ENCODE measurements around the gene ABCC8.

ABCC8 gene

DNA sequence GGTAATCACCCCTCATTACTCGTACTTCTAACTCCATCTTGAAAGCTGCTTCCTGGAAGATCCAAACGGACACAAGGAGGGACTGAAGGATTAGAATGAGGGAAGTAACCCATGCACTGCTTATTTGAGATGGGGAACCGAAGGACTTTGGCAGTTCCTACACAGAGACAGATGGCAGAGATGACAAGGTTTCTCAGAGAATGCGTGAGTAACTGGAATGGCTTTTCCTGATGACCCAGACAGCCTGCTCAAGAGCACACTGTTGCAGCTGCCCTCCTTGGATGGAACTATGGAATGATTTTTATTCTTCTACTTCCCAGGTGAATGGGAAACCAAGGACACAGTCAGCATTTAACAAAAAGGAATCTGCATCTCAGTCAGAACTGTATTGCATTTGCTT is 95.5 kb downstream of the ABCC8 start:
- TF ChIP-seq, protein P1, sequence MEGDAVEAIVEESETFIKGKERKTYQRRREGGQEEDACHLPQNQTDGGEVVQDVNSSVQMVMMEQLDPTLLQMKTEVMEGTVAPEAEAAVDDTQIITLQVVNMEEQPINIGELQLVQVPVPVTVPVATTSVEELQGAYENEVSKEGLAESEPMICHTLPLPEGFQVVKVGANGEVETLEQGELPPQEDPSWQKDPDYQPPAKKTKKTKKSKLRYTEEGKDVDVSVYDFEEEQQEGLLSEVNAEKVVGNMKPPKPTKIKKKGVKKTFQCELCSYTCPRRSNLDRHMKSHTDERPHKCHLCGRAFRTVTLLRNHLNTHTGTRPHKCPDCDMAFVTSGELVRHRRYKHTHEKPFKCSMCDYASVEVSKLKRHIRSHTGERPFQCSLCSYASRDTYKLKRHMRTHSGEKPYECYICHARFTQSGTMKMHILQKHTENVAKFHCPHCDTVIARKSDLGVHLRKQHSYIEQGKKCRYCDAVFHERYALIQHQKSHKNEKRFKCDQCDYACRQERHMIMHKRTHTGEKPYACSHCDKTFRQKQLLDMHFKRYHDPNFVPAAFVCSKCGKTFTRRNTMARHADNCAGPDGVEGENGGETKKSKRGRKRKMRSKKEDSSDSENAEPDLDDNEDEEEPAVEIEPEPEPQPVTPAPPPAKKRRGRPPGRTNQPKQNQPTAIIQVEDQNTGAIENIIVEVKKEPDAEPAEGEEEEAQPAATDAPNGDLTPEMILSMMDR (IDR thresholded peaks at IDR 0.05): no peak

DNA sequence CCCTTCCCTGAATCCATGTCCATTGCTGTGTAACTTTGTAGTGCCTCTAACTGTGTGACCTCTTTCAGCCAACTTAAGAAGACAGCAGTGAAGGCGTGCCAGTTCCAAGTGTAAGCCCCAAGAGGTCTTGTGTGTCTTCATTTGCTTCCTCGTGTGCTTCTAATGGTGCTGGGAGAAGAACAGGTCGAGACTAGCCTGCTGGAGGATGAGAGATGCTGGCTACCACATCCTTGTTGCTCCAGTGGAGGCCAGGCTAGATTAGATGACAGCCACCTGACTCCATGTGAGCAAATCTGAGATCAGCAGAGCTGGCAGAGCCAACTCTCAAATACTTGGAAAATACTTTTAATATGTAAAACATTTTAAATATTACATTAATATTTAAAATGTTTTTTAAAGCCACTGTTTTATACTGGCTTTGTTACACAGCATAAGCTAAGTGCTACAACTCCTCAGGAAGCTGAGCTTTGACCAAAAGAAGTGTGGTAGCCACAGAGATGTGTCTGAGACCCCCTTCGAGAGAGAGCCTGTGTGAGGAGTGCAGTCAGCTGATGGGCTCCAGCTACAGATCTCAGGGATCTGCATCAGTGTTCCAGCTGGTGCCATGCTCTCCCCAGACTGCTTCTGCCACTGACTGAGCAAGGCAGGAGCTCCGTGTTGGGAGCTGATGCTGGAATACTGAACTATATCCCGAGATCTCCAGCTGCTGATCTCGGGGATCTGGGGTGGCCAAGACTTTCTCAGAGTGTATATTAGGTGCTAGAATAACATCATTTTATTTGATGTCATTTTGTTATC is 97.1 kb downstream of the ABCC8 start:
- TF ChIP-seq, protein P1 (IDR thresholded peaks at IDR 0.05): no peak

DNA sequence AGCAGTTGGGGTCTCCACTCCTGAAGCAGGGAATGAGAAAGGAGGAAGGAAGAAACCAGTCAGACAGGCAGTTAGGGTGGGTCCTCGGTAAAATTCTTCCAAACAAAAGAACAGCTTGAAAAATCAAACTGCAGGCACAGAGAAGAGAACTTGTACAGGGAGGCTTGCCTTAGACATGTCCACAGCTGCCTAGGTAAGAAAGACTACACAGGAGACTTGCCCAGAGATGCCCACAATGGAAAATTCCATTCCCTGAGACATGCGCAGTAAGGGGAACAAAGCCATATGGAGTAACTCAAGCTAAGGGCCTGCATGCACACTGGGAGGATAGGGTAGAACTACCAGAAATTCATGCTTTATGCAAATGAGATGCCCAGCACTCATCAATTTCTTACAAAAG is 98.0 kb downstream of the ABCC8 start:
- TF ChIP-seq, protein P1 (IDR thresholded peaks at IDR 0.05): no peak

DNA sequence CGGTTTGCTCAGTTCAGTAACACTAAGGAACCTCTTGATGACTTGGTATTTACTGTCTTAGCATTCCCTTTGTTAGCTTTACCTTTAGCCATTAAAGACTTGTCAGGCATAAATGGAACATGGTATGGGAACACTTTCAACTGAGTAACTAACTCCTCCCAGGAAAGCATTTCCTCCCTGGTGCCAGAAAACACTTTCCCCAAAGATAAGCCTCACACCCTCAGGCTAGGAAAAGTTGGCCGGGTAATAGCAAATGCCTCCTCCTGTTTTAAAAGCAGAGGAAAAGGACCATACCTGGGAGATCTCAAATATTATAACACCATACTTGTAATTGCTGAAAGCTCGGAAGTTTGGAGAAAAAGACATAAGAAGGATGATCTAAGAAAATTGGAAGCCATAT is 100.2 kb downstream of the ABCC8 start:
- TF ChIP-seq, protein P1 (IDR thresholded peaks at IDR 0.05): no peak

DNA sequence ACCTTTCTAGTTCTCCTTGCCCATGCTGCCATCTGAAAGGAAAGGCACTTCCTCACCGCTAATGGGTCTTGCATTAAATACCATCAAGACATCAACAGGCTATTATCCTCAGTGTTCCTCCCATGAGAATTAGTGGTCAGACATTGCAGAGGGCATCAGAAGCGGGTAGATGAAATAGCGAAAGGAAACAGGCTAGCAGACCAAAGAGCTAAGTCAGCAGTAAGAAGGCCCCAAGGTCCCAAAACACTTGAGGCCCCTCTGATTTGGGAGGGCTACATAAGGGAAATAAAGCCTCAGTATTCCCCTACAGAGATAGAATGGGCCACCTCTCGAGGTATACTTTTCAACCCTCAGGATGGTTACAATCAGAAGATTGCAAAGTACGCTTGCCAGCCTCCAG is 101.1 kb downstream of the ABCC8 start:
- TF ChIP-seq, protein P1 (IDR thresholded peaks at IDR 0.05): no peak

DNA sequence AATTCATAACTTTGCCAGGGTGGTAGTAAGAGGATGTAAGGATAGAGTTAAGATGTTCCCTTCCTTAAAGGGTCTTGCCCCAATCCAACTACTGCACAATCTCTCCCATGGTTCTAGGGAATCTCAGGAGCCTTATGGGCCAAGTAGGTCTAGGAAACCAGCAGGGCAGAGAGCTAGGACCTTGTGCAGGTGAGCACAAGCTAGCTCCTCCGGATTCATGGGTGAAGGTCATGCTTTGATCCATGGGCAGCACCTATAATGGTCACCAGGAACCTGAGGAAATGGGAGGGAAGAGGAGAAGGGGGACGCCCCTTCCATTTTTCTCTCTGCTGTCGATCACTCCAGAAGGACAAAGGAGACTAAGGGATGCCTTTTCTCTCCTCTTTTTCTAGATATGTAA is 105.0 kb downstream of the ABCC8 start:
- TF ChIP-seq, protein P1 (IDR thresholded peaks at IDR 0.05): no peak

DNA sequence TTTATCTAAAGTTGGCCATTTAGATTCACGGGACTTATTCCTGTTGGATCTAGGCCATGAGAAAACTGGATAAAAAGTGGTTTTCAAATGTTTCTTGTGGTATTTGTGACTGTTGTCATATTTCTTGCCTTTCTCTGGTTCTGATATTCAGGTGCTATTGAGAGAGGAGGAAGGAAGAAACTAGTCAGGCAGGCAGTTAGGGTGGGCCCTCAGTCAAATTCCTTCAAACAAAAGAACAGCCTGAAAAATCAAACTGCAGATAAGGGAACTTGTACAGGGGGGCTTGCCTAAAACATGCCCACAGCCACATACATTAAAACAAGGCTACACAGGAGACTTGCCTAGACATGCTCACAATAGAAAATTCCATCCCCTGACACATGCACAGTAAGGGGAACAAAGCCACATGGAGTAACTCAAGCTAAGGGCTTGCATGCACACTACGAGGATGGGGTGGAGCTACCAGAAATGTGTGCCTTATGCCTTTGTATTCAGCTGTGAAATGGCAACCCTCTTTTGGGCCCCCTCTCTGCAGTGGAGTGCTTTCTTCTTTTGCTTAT is 106.9 kb downstream of the ABCC8 start:
- TF ChIP-seq, protein P1 (IDR thresholded peaks at IDR 0.05): no peak

Measured in LNCAP (cell line).